H9 (cell line): ENCODE measurements around the gene MYO1D. TPM values are rescaled to one million over a fixed set of nuclear protein-coding genes. Genes with fewer than 3 reads are reported as not detected.
"Not testable (repeated sequence)": the region's sequence is repeated elsewhere in the genome, so short reads cannot be mapped to it uniquely, and the experiment has no call there.

Experiments used
- DNase-seq: peaks from one replicate; pipeline ENCODE4 v3.0.0-alpha.2; 2017
- H2AFZ ChIP-seq: one replicate; pipeline ENCODE4 v1.6.1; 2013; ENCODE audit warnings: mild to moderate bottlenecking, low read length, control low read depth, moderate library complexity
- H2AK5ac ChIP-seq: 2 replicates; pipeline ENCODE4 v1.6.1; 2013; ENCODE audit warnings: low read length, control low read depth, mixed read lengths; ENCODE audit not compliant: insufficient read length
- H2BK120ac ChIP-seq: one replicate; pipeline ENCODE4 v1.6.1; 2013; ENCODE audit warnings: low read depth, mild to moderate bottlenecking, low read length, control low read depth, inconsistent platforms; ENCODE audit not compliant: poor library complexity, severe bottlenecking
- H2BK12ac ChIP-seq: 2 replicates; pipeline ENCODE4 v1.6.1; 2013; ENCODE audit warnings: low read length, control low read depth, mixed read lengths, low read depth; ENCODE audit not compliant: insufficient read length
- H2BK15ac ChIP-seq: 2 replicates; pipeline ENCODE4 v1.6.1; 2013; ENCODE audit warnings: low read depth, low read length, control low read depth
- H2BK20ac ChIP-seq: one replicate; pipeline ENCODE4 v1.6.1; 2013; ENCODE audit warnings: low read depth, mild to moderate bottlenecking, low read length, control low read depth, inconsistent platforms; ENCODE audit not compliant: poor library complexity, severe bottlenecking
- H2BK5ac ChIP-seq: 2 replicates; pipeline ENCODE4 v1.6.1; 2013; ENCODE audit warnings: low read length, control low read depth, mixed read lengths; ENCODE audit not compliant: insufficient read length
- H3K14ac ChIP-seq: 2 replicates; pipeline ENCODE4 v1.6.1; 2013; ENCODE audit warnings: low read length, control low read depth; ENCODE audit not compliant: insufficient read depth
- H3K18ac ChIP-seq: 2 replicates; pipeline ENCODE4 v1.6.1; 2013; ENCODE audit warnings: low read depth, mild to moderate bottlenecking, mixed read lengths, low read length, control low read depth; ENCODE audit not compliant: insufficient read length
- H3K23ac ChIP-seq: 2 replicates; pipeline ENCODE4 v1.6.1; 2013; ENCODE audit warnings: low read length, control low read depth, mixed read lengths, low read depth; ENCODE audit not compliant: insufficient read length
- H3K23me2 ChIP-seq: 2 replicates; pipeline ENCODE4 v1.6.1; 2013; ENCODE audit warnings: low read depth, mild to moderate bottlenecking, mixed read lengths, low read length, control low read depth; ENCODE audit not compliant: insufficient read length, poor library complexity, severe bottlenecking
- H3K27ac ChIP-seq: 2 replicates; pipeline ENCODE4 v1.5.1; 2013; ENCODE audit warnings: low read length, control low read depth, mixed read lengths, low read depth; ENCODE audit not compliant: insufficient read length
- H3K27me3 ChIP-seq: 2 replicates; pipeline ENCODE4 v1.6.1; 2013; ENCODE audit warnings: low read length, control low read depth, inconsistent platforms; ENCODE audit not compliant: insufficient read depth
- H3K4ac ChIP-seq: 2 replicates; pipeline ENCODE4 v1.6.1; 2013; ENCODE audit warnings: low read depth, mild to moderate bottlenecking, control low read depth, inconsistent platforms, low read length, moderate library complexity
- H3K4me1 ChIP-seq: 2 replicates; pipeline ENCODE4 v1.6.1; 2013; ENCODE audit warnings: low read length, control low read depth, inconsistent platforms; ENCODE audit not compliant: insufficient read depth
- H3K4me2 ChIP-seq: 2 replicates; pipeline ENCODE4 v1.6.1; 2013; ENCODE audit warnings: low read length, control low read depth, mixed read lengths; ENCODE audit not compliant: insufficient read length, insufficient read depth
- H3K56ac ChIP-seq: 2 replicates; pipeline ENCODE4 v1.6.1; 2013; ENCODE audit warnings: low read depth, mild to moderate bottlenecking, mixed read lengths, low read length, control low read depth; ENCODE audit not compliant: insufficient read length
- H3K79me1 ChIP-seq: 2 replicates; pipeline ENCODE4 v1.6.1; 2013; ENCODE audit warnings: low read depth, mild to moderate bottlenecking, moderate library complexity, low read length, control low read depth, inconsistent platforms; ENCODE audit not compliant: insufficient read depth, poor library complexity, severe bottlenecking
- H3K79me2 ChIP-seq: 2 replicates; pipeline ENCODE4 v1.6.1; 2013; ENCODE audit warnings: low read length, control low read depth, inconsistent platforms; ENCODE audit not compliant: insufficient read depth
- H3K9ac ChIP-seq: 2 replicates; pipeline ENCODE4 v1.6.1; 2013; ENCODE audit warnings: low read length, control low read depth, mixed read lengths; ENCODE audit not compliant: insufficient read length; ENCODE audit errors: extremely low read depth
- H3K9me3 ChIP-seq: one replicate; pipeline ENCODE4 v1.6.1; 2013; ENCODE audit warnings: low read depth, low read length, inconsistent platforms; ENCODE audit not compliant: control insufficient read depth
- H3T11ph ChIP-seq: one replicate; pipeline ENCODE4 v1.6.1; 2013; ENCODE audit warnings: mild to moderate bottlenecking, low read length, control low read depth, inconsistent platforms
- H4K20me1 ChIP-seq: one replicate; pipeline ENCODE4 v1.6.1; 2013; ENCODE audit not compliant: control insufficient read depth, insufficient read length, insufficient read depth
- H4K5ac ChIP-seq: 2 replicates; pipeline ENCODE4 v1.6.1; 2013; ENCODE audit warnings: low read depth, mild to moderate bottlenecking, mixed read lengths, low read length, control low read depth; ENCODE audit not compliant: insufficient read length
- H4K8ac ChIP-seq: replicated peaks from 2 replicates; pipeline ENCODE4 v1.6.1; 2013; ENCODE audit warnings: low read length, control low read depth, mixed read lengths, low read depth; ENCODE audit not compliant: insufficient read length
- H4K91ac ChIP-seq: 2 replicates; pipeline ENCODE4 v1.6.1; 2013; ENCODE audit warnings: low read depth, mild to moderate bottlenecking, moderate library complexity, mixed read lengths, low read length, control low read depth; ENCODE audit not compliant: insufficient read length
- H3K27ac Mint-ChIP-seq, 3 experiments: 2 replicates in 2 of 3; 3 replicates in 1 of 3; pipeline ENCODE4 v1.8.0; 2020 to 2021; ENCODE audit warnings: mixed read lengths in 3 of 3, mild to moderate bottlenecking in 1 of 3, moderate library complexity in 1 of 3
- H3K27me3 Mint-ChIP-seq: 2 replicates; pipeline ENCODE4 v1.8.0; 2021; ENCODE audit warnings: low read depth, mild to moderate bottlenecking, moderate library complexity, mixed read lengths
- H3K36me3 Mint-ChIP-seq, 3 experiments: 2 replicates in 2 of 3; 3 replicates in 1 of 3; pipeline ENCODE4 v1.8.0; 2020 to 2021; ENCODE audit warnings: low read depth in 3 of 3, mixed read lengths in 3 of 3; ENCODE audit not compliant: insufficient read depth in 1 of 3
- H3K4me1 Mint-ChIP-seq, 2 experiments: 2 replicates each; pipeline ENCODE4 v1.8.0; 2020; ENCODE audit warnings: mixed read lengths in 2 of 2
- H3K4me3 Mint-ChIP-seq, 2 experiments: 2 replicates in 1 of 2; 3 replicates in 1 of 2; pipeline ENCODE4 v1.8.0; 2020 to 2021; ENCODE audit warnings: mild to moderate bottlenecking in 2 of 2, mixed read lengths in 2 of 2, moderate library complexity in 1 of 2
- H3K9me3 Mint-ChIP-seq, 2 experiments: 2 replicates in 1 of 2; 3 replicates in 1 of 2; pipeline ENCODE4 v1.8.0; 2020; ENCODE audit warnings: mild to moderate bottlenecking in 2 of 2, mixed read lengths in 2 of 2, moderate library complexity in 1 of 2
- CTCF ChIP-seq: fragments of 200-600 bp; sonication (generic); conservative IDR thresholded peaks from 3 replicates; pipeline ENCODE4 v1.8.0; 2021; ENCODE audit warnings: antibody characterized with exemption, mild to moderate bottlenecking
- WGBS: extraction: QIAGEN DNeasy Blood & Tissue Kit; methylation state at CpG from one replicate; pipeline ENCODE4 v1.1.7; 2013; ENCODE audit warnings: missing lambda C conversion rate, low lambda C conversion rate, mixed read lengths; ENCODE audit not compliant: insufficient read length; ENCODE audit errors: extremely low coverage; 5-methylcytosine and 5-hydroxymethylcytosine counted together
- total RNA-seq: library from RNA; stranded (reverse); gene quantifications from 2 replicates; pipeline ENCODE4 v1.2.1, GENCODE V29; 2021

The MYO1D gene
- total RNA-seq, 1 experiment from 2014 or later: 19.0 TPM

DNA sequence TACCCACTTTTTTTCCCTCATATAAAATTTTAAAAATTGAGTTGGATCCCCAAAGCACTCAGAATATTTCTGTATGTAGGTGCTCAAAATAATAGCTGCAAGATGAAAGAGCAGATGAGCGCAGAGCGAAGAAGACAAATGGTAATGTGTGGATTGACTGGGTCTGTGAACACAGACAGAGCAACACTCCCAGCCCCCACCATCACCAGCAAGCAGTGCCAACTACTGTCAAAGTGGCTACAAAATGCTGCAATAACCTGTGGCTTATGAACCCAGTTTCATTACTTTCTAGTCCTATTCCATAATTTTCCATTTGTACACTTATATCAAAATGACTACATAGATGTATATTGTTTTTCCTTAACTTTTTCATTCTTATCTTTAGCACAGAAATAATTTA lies 137.2 kb downstream of the MYO1D start:
- Histone ChIP-seq H3K4ac (no peak overlapping the region), H3K79me1 (no peaks in the 10 kb centered on the region), H3T11ph (no peak overlapping the region), H3K27me3 (no peaks in the 10 kb centered on the region), H4K91ac (no peak overlapping the region), H3K4me2 (no peak overlapping the region), H2BK120ac (no peak overlapping the region), H4K8ac (no peak overlapping the region), H4K5ac (no peak overlapping the region), H2BK15ac (no peak overlapping the region), H3K9me3 (no peaks in the 10 kb centered on the region), H2AK5ac (no peak overlapping the region), H3K23me2 (no peaks in the 10 kb centered on the region), H3K4me1 (no peaks in the 10 kb centered on the region), H3K14ac (no peak overlapping the region), H3K27ac (no peak overlapping the region), H2BK20ac (no peak overlapping the region), H3K79me2 (no peaks in the 10 kb centered on the region), H2AFZ (no peak overlapping the region), H3K18ac (no peak overlapping the region), H3K56ac (no peak overlapping the region), H3K23ac (no peak overlapping the region), H2BK5ac (no peak overlapping the region), H3K9ac (no peak overlapping the region), H4K20me1 (no peaks in the 10 kb centered on the region), H2BK12ac (no peak overlapping the region)
- Mint-ChIP-seq H3K27ac (no peak overlapping the region), H3K36me3 (no peaks in the 10 kb centered on the region; a peak in 1 of 7 replicates), H3K27me3 (no peaks in the 10 kb centered on the region), H3K4me3 (no peak overlapping the region), H3K9me3 (no peaks in the 10 kb centered on the region), H3K4me1 (no peaks in the 10 kb centered on the region)
- DNase-seq: no peak
- TF ChIP-seq CTCF: no peak
- WGBS: no CpG with 5 or more reads among the region's 2 CpGs

GRCh38 chr17:32739151-32739550 lies 137.8 kb downstream of the MYO1D start:
- not testable (repeated sequence) for H3K23me2 ChIP-seq, H2BK5ac ChIP-seq, H3K4me3 Mint-ChIP-seq, H2BK15ac ChIP-seq, H3K79me1 ChIP-seq, H3K18ac ChIP-seq, H3K27me3 Mint-ChIP-seq, H3K27ac ChIP-seq, H2AFZ ChIP-seq, H3K27ac Mint-ChIP-seq, H2BK12ac ChIP-seq, H3K36me3 Mint-ChIP-seq, H3K9me3 ChIP-seq, H2AK5ac ChIP-seq, H2BK120ac ChIP-seq, H3K56ac ChIP-seq, H3K79me2 ChIP-seq, H3K23ac ChIP-seq, H3K9ac ChIP-seq, H3K4ac ChIP-seq, H3K4me2 ChIP-seq, H3T11ph ChIP-seq, H3K27me3 ChIP-seq, H4K20me1 ChIP-seq, H2BK20ac ChIP-seq, H3K9me3 Mint-ChIP-seq, H4K91ac ChIP-seq, DNase-seq, H4K5ac ChIP-seq, H3K14ac ChIP-seq, H4K8ac ChIP-seq, H3K4me1 ChIP-seq, H3K4me1 Mint-ChIP-seq
- WGBS: no CpG with 5 or more reads among the region's 4 CpGs
